H1 (cell line): ENCODE measurements around the gene ASAP3. TPM values are rescaled to one million over a fixed set of nuclear protein-coding genes. Genes with fewer than 3 reads are reported as not detected.

ENCODE experiments used
- CBX5 ChIP-seq: fragments of 300-800, 300-1000 bp; sonication (generic); IDR thresholded peaks from 2 replicates; pipeline ENCODE4 v1.7.1; 2016; ENCODE audit warnings: antibody characterized with exemption, low read length, low read depth
- CBX8 ChIP-seq: fragments of 300-800, 300-1000 bp; sonication (generic); IDR thresholded peaks from 2 replicates; pipeline ENCODE4 v1.7.1; 2016; ENCODE audit warnings: low read depth, low read length, borderline replicate concordance
- CHD2 ChIP-seq: IDR thresholded peaks from 2 replicates; pipeline ENCODE4 v1.6.1; 2012; ENCODE audit warnings: low read length, improper control_type of control experiment
- KDM1A ChIP-seq: fragments of 200-600, 300-600 bp; sonication (generic); IDR thresholded peaks from 2 replicates; pipeline ENCODE4 v1.7.1; 2016; ENCODE audit warnings: mild to moderate bottlenecking, low read length, borderline replicate concordance
- NRF1 ChIP-seq: IDR thresholded peaks from 2 replicates; pipeline ENCODE4 v1.6.1; 2011; ENCODE audit warnings: mild to moderate bottlenecking, low read depth, low read length, improper control_type of control experiment
- SIN3A ChIP-seq, 2 experiments: IDR thresholded peaks in 1 of 2; conservative IDR thresholded peaks in 1 of 2; 2 replicates each; pipeline ENCODE4 v1.6.1; 2011 to 2012; ENCODE audit warnings: low read length in 2 of 2, improper control_type of control experiment in 1 of 2, low read depth in 1 of 2, mild to moderate bottlenecking in 1 of 2
- SP4 ChIP-seq: IDR thresholded peaks from 2 replicates; pipeline ENCODE4 v1.6.1; 2012; ENCODE audit warnings: low read length, inconsistent platforms
- YY1 ChIP-seq: IDR thresholded peaks from 2 replicates; pipeline ENCODE4 v1.6.1; 2011; ENCODE audit warnings: low read depth, mild to moderate bottlenecking, low read length
- polyA plus RNA-seq, 7 experiments: library from polyadenylated mRNA; depleted of rRNA in 3 of 7; stranded (reverse) in 5 of 7; unstranded in 2 of 7; fragments of >200 nt in 5 of 7; fragments of 200-250 nt in 2 of 7; gene quantifications; 1 replicate in 5 of 7; 2 replicates in 1 of 7; 4 replicates in 1 of 7; pipeline versions ENCODE4 v1.2.1 to v1.2.3, GENCODE V29; 2011 to 2013; ENCODE audit warnings: missing spikeins in 2 of 7, mixed read lengths in 2 of 7
- total RNA-seq: library from RNA; stranded (reverse); fragmentation: NEBNext Ultra II Directional; extraction: Animal tissue kit (Norgen Biotek cat#: 25700); gene quantifications from 2 replicates; pipeline ENCODE4 v1.2.1, GENCODE V29; 2021
- TF ChIP-seq, protein P1 (sequence below): IDR thresholded peaks from 2 replicates; pipeline ENCODE4 v1.6.1; 2011; ENCODE audit warnings: low read depth, mild to moderate bottlenecking, low read length; ENCODE audit not compliant: insufficient read depth

Gene ASAP3
- total and polyA plus RNA-seq, 2 of the 8 experiments (the other 6 are each of a cell fraction or from before 2014, with no cell fraction given) = 53.1 to 58.0 TPM

DNA sequence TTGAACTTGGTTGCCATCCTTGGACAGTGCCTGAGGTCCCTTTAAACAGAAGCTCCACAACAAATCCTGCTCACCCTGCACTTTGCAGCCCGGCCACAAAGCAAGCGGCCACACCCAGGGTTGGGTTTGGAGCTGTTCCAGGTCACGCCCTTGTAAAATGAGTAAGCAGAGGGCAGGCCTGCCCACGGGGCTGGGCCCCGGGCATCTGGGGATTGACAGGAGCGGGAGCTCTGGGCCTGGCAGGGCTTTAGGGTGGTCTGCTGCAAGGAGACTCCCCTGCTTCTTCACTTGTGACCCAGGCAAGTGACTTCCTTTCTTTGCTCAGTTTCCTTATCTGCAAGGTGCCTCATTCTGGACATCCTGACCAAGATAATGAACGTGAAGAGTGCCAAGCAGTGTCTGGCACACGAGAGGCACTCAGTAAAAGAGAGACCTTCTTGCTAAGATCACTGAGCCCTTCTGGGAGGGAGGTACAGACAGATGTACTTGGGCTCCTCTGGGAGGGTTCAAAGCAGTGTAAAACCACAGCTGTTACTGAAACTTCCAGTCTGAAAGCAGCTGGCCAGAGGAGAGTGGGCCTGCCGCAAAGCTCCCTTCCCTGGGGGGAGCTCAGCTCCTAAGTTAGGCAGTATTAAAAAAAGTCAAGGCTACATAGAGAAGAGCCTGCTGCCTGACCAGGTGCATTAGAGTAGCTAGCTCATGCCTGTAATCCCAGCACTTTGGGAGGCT, 44.4 kb upstream of the ASAP3 start (continued):
- TF ChIP-seq KDM1A = no peak
- no peak for TF ChIP-seq NRF1
- TF ChIP-seq CHD2 = no peak
- TF ChIP-seq SIN3A (conservative IDR thresholded peaks at IDR 0.05 in 1 of 2, IDR thresholded peaks at IDR 0.05 in 1 of 2; ENCODE audit: low read depth in 1 of 2, low read length in 2 of 2) = no peak
- TF ChIP-seq, protein P1, sequence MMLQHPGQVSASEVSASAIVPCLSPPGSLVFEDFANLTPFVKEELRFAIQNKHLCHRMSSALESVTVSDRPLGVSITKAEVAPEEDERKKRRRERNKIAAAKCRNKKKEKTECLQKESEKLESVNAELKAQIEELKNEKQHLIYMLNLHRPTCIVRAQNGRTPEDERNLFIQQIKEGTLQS = no peak
- TF ChIP-seq SP4 = no peak
- TF ChIP-seq CBX8 = no peak
- no peak for TF ChIP-seq CBX5
- TF ChIP-seq YY1 = no peak
